ENCODE measurements around the gene CTSG.
"Not testable (repeated sequence)": the region's sequence is repeated elsewhere in the genome, so short reads cannot be mapped to it uniquely, and the experiment has no call there.

The CTSG gene, protein sequence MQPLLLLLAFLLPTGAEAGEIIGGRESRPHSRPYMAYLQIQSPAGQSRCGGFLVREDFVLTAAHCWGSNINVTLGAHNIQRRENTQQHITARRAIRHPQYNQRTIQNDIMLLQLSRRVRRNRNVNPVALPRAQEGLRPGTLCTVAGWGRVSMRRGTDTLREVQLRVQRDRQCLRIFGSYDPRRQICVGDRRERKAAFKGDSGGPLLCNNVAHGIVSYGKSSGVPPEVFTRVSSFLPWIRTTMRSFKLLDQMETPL

DNA sequence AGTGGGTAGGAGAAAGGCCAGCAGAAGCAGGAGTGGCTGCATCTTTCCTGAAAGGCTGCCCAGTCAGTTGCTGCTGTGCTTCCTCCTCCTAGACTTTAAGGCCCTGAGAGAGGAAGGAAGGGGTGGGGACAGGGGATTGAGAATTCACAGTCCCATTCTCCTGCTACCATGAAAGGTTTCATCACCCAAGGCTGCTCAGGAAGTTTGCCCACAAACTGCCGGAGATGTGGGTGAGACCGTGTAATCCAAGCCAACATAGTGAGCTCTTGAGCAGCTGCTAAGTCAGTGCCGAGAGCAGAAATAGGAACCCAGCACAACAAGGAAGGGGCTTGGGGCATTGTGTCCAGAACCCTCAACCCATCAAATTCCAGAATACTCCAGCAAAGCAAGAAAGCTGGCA lies at the start of gene CTSG:
CTSG (minus strand) TSS at position 69 of the 400 bp plus-strand sequence; CDS start at position 42, 27 bp downstream.
- DNase-seq (ENCODE audit: low spot score): no peak

DNA sequence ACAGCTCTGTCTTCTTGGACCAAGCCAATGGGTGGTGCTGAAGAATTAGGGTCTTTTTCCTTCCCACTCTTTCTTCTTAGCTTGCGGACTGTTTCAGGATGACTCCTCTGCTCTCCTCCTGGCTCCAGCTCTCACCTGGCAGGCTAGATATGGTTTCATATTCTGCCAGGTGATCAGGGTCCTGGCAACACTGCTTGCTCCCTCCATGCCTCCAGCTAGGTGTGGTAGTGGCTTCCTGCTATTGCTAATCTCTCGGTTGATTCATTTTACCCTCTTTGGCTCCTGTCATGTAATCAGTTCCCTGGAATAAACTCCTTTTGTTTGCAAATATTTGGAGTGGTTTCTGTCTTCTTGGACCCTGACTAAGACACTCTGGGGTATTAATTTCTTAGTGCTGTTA lies 37.7 kb upstream of the CTSG start:
- DNase-seq (ENCODE audit: low spot score): no peak

DNA sequence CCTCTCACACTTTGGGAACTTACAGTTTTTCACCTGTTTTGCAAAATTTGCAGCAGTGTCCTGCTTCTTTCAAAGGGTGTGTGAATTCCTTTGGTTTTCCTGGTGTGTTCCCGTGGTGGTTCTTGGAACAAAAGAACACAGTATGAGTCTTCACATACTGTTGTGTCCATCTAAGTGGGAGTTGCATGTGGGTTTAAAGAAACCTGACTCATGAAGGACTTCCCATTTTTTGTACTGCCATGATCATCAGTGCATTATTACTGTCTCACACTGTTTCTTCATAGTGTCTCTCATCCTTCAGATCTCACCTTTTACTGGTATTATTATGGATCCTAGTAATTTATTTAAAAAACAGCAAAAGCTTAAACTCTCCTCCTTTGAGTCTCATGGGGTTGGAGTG lies 37.2 kb upstream of the CTSG start:
- no peak for DNase-seq (ENCODE audit: low spot score)

GRCh38 chr14:24612196-24612595 lies 36.1 kb upstream of the CTSG start:
- DNase-seq (ENCODE audit: low spot score): no peak

DNA sequence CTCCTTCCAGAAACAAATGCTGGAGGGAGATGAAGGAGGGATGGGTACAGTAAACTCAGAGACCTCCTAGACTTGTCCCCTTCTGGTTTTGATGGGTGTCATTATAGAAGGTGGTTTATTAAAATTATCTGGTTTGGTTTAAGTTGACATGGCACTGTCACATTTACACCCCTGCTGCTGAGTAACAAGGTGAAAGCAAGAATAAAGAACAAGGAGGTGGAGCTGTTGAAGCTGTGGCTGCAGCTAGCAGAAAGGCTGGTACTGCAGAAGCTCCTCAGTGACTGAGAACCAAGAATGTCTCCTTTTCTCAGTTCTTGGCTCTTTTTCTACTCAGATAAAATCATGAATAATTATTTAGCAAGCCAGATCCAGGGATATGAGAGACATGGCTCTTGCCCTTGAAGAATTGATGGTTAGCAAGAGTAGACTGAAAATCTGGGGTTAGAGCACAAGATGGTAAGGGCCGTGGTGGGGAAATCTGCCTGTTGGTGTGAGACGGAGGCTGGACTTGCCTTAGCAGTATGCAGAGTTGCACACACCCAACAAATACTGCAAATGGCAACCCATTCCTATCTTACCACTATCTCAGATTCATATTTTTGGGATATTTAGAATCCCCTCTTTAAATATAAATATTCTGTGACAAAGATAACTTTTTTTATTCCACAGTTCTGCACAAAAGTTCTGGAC lies 33.8 kb upstream of the CTSG start, which contains the start of gene GZMH:
GZMH (minus strand) TSS at position 31 of the 690 bp plus-strand sequence. CDS start 72 bp downstream, outside the sequence.
- DNase-seq (ENCODE audit: low spot score): no peak

DNA sequence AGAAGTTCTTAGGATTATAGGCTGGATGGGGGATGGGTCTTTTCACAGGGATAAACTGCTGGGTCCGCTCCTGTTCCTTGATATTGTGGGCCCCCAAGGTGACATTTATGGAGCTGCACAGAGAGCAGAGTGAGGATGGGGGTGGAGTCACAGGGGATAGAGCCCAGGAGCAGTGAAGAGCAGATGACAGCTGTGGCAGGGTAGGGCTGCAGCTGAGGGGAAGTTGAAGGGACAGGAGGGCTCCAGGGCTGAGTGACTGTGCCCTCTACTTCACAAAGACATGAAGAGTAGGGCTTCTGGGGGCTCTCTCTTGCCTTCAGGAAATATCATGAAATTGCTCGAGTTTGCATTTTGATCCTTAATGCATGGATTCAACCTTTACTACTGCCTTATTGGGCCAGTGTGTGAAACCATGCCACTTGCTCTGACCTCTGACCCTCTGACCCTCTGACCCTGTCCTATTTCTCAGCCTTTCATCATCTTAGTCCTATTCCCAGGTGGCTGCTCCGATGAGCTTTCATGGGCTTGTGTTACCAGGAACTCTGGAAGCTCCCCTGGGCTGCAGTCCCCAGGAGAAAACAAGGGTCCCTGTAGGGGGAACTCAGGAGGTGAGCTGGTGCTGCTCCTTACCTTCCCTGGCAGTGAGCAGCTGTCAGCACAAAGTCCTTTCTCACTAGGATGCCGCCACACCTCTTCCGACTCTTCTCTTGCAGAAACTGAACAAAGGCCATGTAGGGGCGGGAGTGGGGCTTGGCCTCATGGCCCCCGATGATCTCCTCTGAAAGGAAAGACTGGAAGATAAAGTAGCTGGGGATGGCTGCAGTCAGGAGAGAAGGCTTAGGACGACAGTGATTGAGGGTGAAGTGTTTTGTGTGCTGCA lies 31.8 kb upstream of the CTSG start:
- DNase-seq (ENCODE audit: low spot score): no peak

DNA sequence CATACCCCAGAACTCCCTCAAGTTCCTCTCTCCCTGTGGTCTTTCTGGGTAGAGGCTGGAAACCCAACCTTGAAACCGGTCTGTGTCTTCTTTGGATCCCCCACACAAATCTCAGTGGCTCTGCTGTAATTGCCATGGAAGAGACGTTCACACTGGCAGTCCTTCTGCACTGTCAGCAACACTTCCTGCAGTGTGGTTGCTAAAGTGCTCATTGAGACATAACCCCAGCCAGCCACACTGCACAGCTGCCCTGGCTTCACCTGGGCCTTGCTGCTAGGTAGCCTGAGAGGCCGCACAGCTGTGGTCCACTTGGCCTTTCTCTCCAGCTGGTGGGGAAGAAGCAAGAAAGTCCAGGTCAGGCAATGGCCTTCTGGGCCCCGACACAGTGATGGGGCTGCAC lies 31.0 kb upstream of the CTSG start:
- no peak for DNase-seq (ENCODE audit: low spot score)

- no peak for DNase-seq (ENCODE audit: low spot score)
These were observed 30.2 kb upstream of the CTSG start for GRCh38 chr14:24606297-24606696.

DNA sequence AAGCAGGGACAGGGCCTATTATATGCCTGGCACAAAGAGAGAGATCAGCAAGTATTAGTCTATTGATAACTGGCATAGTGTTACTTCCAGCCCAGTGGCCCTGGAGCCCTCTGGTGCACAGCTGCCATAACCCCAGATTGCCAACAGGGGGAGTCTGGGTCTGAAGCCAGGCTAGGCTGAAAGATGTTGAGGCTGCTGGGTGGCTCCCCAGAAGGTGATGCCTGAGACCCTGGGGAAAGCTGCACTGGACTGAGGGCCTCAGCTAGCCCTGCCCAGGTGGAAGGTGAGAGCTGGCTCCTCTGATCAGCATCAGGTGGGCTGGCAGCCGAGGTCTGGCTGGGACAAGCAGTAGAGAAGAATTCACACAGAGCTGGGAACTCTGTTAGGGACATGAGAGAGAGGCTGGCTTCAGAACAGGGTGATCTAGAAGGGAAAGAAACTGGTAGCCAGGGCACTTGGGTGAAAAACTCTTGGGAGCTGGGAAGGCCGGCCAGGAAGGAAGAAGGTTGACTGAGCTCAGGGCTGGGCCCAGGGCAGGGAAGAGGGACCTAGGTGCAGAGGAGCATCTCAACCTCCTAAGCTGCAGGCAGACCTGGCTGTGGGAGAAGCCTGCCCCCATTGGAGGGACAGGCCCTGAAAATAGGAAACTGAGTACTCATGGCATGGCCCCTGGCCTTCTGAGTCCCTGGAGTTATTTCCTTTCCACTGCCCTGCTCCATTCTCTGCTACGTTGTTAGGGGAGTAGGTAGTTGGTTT lies 29.6 kb upstream of the CTSG start:
- peak; percentile 75 for DNase-seq (ENCODE audit: low spot score)

DNA sequence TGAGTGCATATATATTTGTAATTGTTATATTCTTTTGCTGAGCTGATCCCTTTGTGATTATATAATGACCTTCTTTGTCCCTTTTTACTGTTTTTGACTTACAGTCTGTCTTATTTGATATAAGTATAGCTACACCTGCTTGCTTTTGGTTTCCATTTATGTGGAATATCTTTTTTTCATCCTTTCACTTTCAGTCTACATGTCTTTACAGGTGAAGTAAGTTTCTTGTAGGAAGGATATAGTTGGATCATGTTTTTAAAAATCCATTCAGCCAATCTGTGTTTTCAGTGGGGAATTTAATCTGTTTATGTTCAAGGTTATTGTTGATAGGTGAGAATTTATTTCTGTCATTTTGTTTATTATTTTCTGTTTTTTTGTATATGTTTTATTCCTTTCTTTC lies 21.4 kb upstream of the CTSG start:
- DNase-seq (ENCODE audit: low spot score): no peak

DNA sequence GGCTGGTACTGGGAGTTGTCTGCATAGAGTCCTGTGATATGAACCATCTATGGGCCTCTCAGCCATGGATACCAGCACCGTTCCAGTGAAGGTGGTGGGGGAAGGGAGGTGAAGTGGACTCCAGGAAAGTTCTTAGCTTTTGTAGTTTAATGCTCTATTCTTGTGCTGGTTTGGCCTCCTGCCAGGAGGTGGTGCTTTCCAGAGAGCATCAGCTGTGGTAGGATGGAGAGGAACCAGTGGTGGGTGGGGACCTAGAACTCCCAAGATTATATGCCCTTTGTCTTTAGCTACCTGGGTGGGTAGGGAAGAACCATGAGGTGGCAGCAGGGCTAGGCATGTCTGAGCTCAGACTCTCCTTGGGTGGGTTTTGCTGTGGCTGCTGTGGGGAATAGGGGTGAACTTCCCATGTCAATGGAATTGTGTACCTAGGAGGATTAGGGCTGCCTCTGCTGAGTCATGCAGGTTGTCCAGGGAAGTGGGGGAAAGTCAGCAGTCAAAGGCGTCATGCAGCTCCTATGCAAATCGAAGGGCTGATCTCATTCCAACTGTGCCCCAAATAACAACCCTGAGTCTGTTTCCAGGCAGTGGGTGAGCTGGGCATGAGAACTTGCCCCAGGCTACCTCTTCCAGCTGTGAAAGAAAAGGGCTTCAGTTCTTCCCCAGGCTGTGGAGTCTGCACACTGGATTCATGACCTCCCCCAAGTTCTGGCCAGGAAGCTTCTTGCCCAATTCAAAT lies 19.2 kb upstream of the CTSG start:
- DNase-seq (ENCODE audit: low spot score): no peak

DNA sequence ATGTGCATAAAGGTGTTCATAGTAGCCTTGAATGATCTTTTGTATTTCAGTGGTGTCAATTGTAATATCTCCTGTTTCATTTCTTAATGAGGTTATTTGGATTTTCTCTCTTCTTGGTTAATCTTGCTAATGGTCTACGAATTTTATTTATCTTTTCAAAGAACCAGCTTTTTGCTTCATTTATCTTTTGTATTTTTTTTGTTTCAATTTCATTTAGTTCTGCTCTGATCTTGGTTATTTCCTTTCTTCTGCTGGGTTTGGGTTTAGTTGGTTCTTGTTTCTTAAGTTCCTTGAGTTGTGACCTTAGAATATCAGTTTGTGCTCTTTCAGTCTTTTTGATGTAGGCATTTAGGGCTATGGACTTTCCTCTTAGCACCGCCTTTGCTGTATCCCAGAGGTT lies 15.0 kb upstream of the CTSG start:
- not testable (repeated sequence) for DNase-seq (ENCODE audit: low spot score)

DNA sequence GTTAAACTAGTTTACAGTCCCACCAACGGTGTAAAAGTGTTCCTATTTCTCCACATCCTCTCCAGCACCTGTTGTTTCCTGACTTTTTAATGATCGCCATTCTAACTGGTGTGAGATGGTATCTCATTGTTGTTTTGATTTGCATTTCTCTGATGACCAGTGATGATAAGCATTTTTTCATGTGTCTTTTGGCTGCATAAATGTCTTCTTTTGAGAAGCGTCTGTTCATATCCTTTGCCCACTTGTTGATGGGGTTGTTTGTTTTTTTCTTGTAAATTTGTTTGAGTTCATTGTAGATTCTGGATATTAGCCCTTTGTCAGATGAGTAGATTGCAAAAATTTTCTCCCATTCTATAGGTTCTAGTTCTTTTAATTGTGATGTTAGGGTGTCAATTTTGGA lies 8.4 kb upstream of the CTSG start:
- DNase-seq (ENCODE audit: low spot score): not testable (repeated sequence)

- no peak for DNase-seq (ENCODE audit: low spot score)
These were observed 2.5 kb upstream of the CTSG start for GRCh38 chr14:24578558-24578957.

DNA sequence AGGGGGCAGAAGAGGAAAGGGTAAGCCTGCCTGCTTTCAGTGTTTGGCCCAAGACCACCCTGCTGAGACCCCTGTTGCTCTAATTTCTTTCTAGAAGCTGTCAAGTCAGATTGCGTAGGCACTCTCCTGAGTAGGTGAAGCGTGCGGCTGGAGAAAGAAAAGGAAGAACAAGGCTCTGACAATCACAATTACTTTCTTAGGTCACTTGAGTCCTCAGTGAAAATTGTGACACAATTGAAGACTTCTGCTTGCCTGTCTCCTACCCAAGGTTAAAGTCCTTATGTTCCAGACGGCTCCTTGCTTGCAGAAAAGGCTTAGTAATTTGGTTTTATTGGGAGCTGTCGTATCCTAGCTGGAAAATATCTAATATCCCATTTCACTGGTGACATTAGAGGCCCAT lies 721 bp upstream of the CTSG start:
- no peak for DNase-seq (ENCODE audit: low spot score)

DNA sequence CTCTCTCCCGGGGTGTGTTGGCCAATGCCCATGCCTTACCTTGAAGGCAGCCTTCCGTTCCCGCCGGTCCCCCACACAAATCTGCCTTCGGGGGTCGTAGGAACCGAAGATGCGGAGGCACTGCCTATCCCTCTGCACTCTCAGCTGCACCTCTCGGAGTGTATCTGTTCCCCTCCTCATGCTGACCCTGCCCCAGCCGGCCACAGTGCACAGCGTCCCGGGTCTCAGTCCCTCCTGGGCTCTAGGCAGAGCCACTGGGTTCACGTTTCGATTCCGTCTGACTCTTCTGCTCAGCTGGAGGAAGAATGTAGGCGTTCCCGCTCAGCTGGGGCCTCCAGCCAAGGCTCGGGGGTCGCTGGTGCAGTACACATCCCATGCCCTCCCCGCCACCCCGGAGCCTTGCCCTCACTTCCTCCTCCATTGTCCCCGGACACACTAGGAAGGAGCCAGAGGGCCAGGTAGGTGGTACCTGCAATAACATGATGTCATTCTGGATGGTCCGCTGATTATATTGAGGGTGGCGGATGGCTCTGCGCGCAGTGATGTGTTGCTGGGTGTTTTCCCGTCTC lies 1.8 kb downstream of the CTSG start:
- DNase-seq (ENCODE audit: low spot score): no peak

GRCh38 chr14:24566318-24566717 lies 9.7 kb downstream of the CTSG start:
- DNase-seq (ENCODE audit: low spot score): no peak

GRCh38 chr14:24565766-24566165 lies 10.3 kb downstream of the CTSG start:
- DNase-seq (ENCODE audit: low spot score): no peak

DNA sequence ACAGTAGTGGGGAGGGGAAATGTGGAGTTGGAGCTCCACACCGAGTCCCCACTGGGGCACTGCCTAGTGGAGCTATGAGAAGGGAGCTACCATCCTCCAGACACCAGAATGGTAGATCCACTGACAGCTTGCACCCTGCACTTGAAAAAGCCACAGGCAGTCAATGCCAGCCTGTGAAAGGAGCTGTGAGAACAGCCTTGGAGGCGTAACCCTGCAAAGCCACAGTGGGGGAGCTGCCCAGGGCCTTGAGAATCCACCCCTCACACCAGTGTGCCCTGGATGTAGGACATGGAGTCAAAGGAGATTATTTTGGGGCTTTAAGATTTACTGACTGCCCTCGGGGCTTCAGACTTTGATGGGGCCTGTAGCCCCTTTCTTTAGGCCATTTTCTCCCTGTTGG lies 12.5 kb downstream of the CTSG start:
- DNase-seq (ENCODE audit: low spot score): no peak

GRCh38 chr14:24556756-24557155 lies 19.3 kb downstream of the CTSG start:
- DNase-seq (ENCODE audit: low spot score): no peak

DNA sequence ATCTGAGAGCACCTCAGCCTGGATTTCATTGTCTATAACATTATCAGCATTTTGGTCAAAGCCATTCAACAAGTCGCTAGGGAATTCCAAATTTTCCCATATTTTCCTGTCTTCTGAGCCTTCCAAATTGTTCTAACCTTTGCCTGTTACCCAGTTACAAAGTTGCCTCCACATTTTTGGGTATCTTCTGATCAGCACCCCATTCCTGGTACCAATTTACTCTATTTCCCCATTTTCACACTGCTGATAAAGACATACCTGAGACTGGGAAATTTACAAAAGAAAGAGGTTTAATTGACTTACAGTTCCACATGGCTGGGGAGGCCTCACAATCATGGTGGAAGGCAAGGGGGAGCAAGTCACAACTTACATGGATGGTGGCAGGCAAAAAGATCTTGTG lies 27.0 kb downstream of the CTSG start:
- not testable (repeated sequence) for DNase-seq (ENCODE audit: low spot score)

Measured in ecto neural progenitor cell (in vitro differentiated cells).